ENCODE data around the gene STPG4.
A peak's percentile ranks its signal among the peaks of the same experiment; 100 is the strongest.

STPG4 gene

DNA sequence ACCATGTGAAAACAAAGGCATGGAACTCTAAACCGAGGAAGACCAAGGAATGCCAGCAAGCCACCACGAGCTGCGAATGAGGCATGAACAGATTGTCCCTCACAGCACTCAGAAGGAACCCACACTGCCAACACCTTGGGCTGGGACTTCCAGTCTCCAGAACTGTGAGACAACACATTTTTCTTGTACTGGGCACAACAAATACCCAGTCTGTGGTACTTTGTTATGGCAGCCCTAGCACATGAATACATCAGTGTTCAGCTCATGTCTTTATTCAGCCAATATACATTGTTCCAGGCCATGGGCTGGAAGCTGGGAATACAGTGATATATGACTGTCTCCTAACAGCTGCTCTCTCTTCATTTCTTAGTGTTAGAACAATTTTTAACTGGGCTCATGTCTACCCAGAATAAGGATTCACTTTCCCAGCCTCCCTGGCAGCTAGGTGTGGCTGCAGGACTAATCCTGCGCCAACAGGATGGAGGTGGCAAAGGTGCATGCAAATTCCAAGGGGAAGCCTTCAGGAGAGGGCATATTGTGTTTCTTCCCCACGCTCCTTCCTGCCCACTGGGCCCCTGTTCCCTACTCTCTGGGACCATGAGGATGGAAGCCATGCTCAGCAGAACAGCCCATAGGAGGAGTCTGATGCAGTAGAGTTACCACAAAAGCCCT lies 59.6 kb downstream of the STPG4 start:
- H3K9ac ChIP-seq (ENCODE audit: low read length) = no peak overlapping the region
- H3K4me1 ChIP-seq (ENCODE audit: control insufficient read depth, insufficient read depth, low read depth, low read length) = no peaks in the 10 kb centered on the region
- H3K14ac ChIP-seq (ENCODE audit: low read length in 2 of 2) = no peak overlapping the region
- no peak overlapping the region for H4K91ac ChIP-seq (ENCODE audit: low read length)
- no peak overlapping the region for H2BK12ac ChIP-seq (ENCODE audit: low read length in 2 of 2)
- no peaks in the 10 kb centered on the region for H3K9me3 ChIP-seq (ENCODE audit: control insufficient read depth, low read length)
- no peak overlapping the region for H3K4me2 ChIP-seq (ENCODE audit: low read length, poor library complexity, severe bottlenecking)
- 98% methylated on average over 5 of the region's 5 CpGs for WGBS
- DNase-seq = no peak
- H3K27me3 ChIP-seq (ENCODE audit: control insufficient read depth in 1 of 2, insufficient read depth in 1 of 2, low read length in 2 of 2) = no peaks in the 10 kb centered on the region
- no peak overlapping the region for H2AFZ ChIP-seq (ENCODE audit: low read depth, low read length)
- no peaks in the 10 kb centered on the region for H3K79me1 ChIP-seq (replicated peaks; ENCODE audit: low read length, poor library complexity, severe bottlenecking)
- H2BK15ac ChIP-seq (ENCODE audit: low read depth, poor library complexity, severe bottlenecking) = peak overlapping the region; percentile 61
- no peak overlapping the region for H3K4me3 ChIP-seq (ENCODE audit: insufficient read depth in 1 of 2, low read depth in 1 of 2, low read length in 2 of 2)
- no peak overlapping the region for H3K27ac ChIP-seq (ENCODE audit: low read length, poor library complexity, severe bottlenecking)
- H4K8ac ChIP-seq (ENCODE audit: low read length) = no peak overlapping the region
- no peak overlapping the region for H2AK5ac ChIP-seq (ENCODE audit: low read length, severe bottlenecking)
- no peak overlapping the region for H2BK120ac ChIP-seq (ENCODE audit: low read depth, low read length)
- H3K18ac ChIP-seq (ENCODE audit: low read depth in 1 of 2, low read length in 2 of 2) = no peak overlapping the region
- H3K36me3 ChIP-seq (ENCODE audit: control insufficient read depth in 1 of 2, insufficient read depth in 2 of 2, low read depth in 1 of 2, low read length in 2 of 2) = no peaks in the 10 kb centered on the region
- no peak overlapping the region for H2BK5ac ChIP-seq (ENCODE audit: low read depth, low read length, poor library complexity, severe bottlenecking)
- peak overlapping the region in 1 of 2 experiments; percentile 31 for H3K4ac ChIP-seq (ENCODE audit: low read depth in 1 of 2, low read length in 2 of 2)
- H3K23ac ChIP-seq (ENCODE audit: low read length in 2 of 2) = no peak overlapping the region

DNA sequence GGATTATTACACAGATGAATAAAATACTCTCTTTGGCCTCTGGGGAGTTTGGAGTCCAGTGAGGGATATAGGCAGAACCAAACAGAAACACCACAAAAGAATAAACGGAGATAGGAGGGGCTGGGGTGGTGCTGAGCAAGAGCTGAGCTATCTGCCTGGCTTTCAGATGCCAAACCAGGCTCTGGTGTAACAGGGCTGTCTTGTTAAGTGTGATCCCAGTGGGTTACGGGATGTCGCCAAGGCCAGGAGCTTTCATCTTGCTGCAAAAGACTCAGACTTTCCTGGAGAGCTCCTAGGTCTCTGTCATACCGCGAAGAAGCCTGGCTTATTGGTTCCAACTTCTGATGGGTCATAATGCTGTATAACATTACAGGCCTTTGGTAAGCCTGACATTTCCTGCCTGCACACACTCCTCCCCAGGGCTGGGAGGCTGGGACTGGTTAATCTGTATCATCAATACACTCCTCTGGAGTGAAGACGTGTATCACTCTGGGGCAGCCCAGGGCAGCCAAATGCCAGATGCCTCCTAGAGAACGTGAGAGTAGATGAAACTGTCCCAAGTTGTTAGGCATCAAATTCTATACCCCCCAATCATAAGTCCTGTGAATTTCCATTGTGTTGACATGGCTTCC lies 60.5 kb downstream of the STPG4 start:
- no peak overlapping the region for H3K14ac ChIP-seq (ENCODE audit: low read length in 2 of 2)
- peak overlapping the region in 1 of 2 experiments; percentile 67 for H2BK12ac ChIP-seq (ENCODE audit: low read length in 2 of 2)
- H3K36me3 ChIP-seq (ENCODE audit: control insufficient read depth in 1 of 2, insufficient read depth in 2 of 2, low read depth in 1 of 2, low read length in 2 of 2) = no peaks in the 10 kb centered on the region
- H2BK5ac ChIP-seq (ENCODE audit: low read depth, low read length, poor library complexity, severe bottlenecking) = no peak overlapping the region
- no peaks in the 10 kb centered on the region for H3K4me1 ChIP-seq (ENCODE audit: control insufficient read depth, insufficient read depth, low read depth, low read length)
- no peaks in the 10 kb centered on the region for H3K9me3 ChIP-seq (ENCODE audit: control insufficient read depth, low read length)
- peak; percentile 55 for DNase-seq
- H2BK120ac ChIP-seq (ENCODE audit: low read depth, low read length) = no peak overlapping the region
- H3K4me2 ChIP-seq (ENCODE audit: low read length, poor library complexity, severe bottlenecking) = no peak overlapping the region
- peak overlapping the region; percentile 64 for H4K8ac ChIP-seq (ENCODE audit: low read length)
- H3K79me1 ChIP-seq (replicated peaks; ENCODE audit: low read length, poor library complexity, severe bottlenecking) = no peaks in the 10 kb centered on the region
- no peak overlapping the region for H2BK15ac ChIP-seq (ENCODE audit: low read depth, poor library complexity, severe bottlenecking)
- 82% methylated on average over 7 of the region's 7 CpGs for WGBS
- H3K9ac ChIP-seq (ENCODE audit: low read length) = peak overlapping the region; percentile 27
- H3K23ac ChIP-seq (ENCODE audit: low read length in 2 of 2) = no peak overlapping the region
- H3K4ac ChIP-seq (ENCODE audit: low read depth in 1 of 2, low read length in 2 of 2) = no peak overlapping the region
- no peak overlapping the region for H3K27ac ChIP-seq (ENCODE audit: low read length, poor library complexity, severe bottlenecking)
- H2AK5ac ChIP-seq (ENCODE audit: low read length, severe bottlenecking) = no peak overlapping the region
- no peaks in the 10 kb centered on the region for H3K27me3 ChIP-seq (ENCODE audit: control insufficient read depth in 1 of 2, insufficient read depth in 1 of 2, low read length in 2 of 2)
- H3K18ac ChIP-seq (ENCODE audit: low read depth in 1 of 2, low read length in 2 of 2) = no peak overlapping the region
- no peak overlapping the region for H3K4me3 ChIP-seq (ENCODE audit: insufficient read depth in 1 of 2, low read depth in 1 of 2, low read length in 2 of 2)
- no peak overlapping the region for H2AFZ ChIP-seq (ENCODE audit: low read depth, low read length)
- H4K91ac ChIP-seq (ENCODE audit: low read length) = no peak overlapping the region

DNA sequence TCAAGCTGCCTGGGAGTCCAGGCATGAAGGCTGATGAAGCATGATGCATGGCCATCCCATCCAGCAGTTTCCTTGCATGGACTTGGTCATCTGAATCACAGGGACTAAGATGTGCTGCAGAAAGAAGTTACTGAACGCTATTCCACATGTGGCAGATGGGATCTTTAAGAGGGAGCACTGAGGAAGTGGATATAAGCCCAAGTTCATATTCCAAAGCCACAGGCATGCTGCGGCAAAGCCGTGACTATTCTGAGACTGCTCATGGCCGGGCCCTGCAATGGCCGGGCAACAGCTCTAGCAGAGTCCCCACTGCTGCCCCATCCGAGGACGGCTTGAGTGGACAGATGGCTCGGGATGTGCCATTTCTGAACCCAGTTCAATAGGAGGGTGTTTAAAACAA lies 61.5 kb downstream of the STPG4 start:
- Histone ChIP-seq H3K9me3 (ENCODE audit: control insufficient read depth, low read length) (no peaks in the 10 kb centered on the region), H3K79me1 (replicated peaks; ENCODE audit: low read length, poor library complexity, severe bottlenecking) (no peaks in the 10 kb centered on the region), H2BK15ac (ENCODE audit: low read depth, poor library complexity, severe bottlenecking) (peak overlapping the region; percentile 56), H3K14ac (ENCODE audit: low read length in 2 of 2) (peak overlapping the region in 1 of 2 experiments; percentile 18), H3K4me1 (ENCODE audit: control insufficient read depth, insufficient read depth, low read depth, low read length) (peaks cover 7% of the 10 kb centered on the region), H2BK5ac (ENCODE audit: low read depth, low read length, poor library complexity, severe bottlenecking) (no peak overlapping the region), H3K18ac (ENCODE audit: low read depth in 1 of 2, low read length in 2 of 2) (no peak overlapping the region), H2AK5ac (ENCODE audit: low read length, severe bottlenecking) (no peak overlapping the region), H2BK120ac (ENCODE audit: low read depth, low read length) (no peak overlapping the region), H2AFZ (ENCODE audit: low read depth, low read length) (no peak overlapping the region), H3K27me3 (ENCODE audit: control insufficient read depth in 1 of 2, insufficient read depth in 1 of 2, low read length in 2 of 2) (no peaks in the 10 kb centered on the region), H3K27ac (ENCODE audit: low read length, poor library complexity, severe bottlenecking) (no peak overlapping the region), H3K4ac (ENCODE audit: low read depth in 1 of 2, low read length in 2 of 2) (no peak overlapping the region), H3K9ac (ENCODE audit: low read length) (no peak overlapping the region), H3K36me3 (ENCODE audit: control insufficient read depth in 1 of 2, insufficient read depth in 2 of 2, low read depth in 1 of 2, low read length in 2 of 2) (no peaks in the 10 kb centered on the region), H4K91ac (ENCODE audit: low read length) (no peak overlapping the region), H3K23ac (ENCODE audit: low read length in 2 of 2) (no peak overlapping the region), H3K4me2 (ENCODE audit: low read length, poor library complexity, severe bottlenecking) (no peak overlapping the region), H3K4me3 (ENCODE audit: insufficient read depth in 1 of 2, low read depth in 1 of 2, low read length in 2 of 2) (no peak overlapping the region), H2BK12ac (ENCODE audit: low read length in 2 of 2) (no peak overlapping the region), H4K8ac (ENCODE audit: low read length) (no peak overlapping the region)
- 96% methylated on average over 8 of the region's 8 CpGs for WGBS
- DNase-seq = no peak

DNA sequence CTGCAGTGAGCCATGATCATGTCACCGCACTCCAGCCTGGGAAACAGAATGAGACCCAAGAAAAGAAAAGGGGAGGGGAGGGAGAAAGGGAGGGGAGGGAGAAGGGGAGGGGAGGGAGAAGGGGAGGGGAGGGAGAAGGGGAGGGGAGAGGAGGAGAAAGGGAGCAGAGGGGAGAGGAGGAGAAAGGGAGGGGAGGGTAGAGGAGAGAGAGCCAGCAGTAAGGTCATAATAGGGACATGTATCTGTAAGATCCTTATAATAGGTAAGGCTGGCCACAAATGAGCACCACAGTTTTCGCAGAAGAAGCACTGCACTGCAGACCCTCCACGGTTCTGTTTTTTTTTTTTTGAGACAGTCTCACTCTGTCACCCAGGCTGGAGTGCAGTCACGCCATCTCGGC lies 62.6 kb downstream of the STPG4 start:
- Histone ChIP-seq H3K14ac (ENCODE audit: low read length in 2 of 2) (no peak overlapping the region), H3K18ac (ENCODE audit: low read depth in 1 of 2, low read length in 2 of 2) (no peak overlapping the region), H2AFZ (ENCODE audit: low read depth, low read length) (no peak overlapping the region), H3K4me3 (ENCODE audit: insufficient read depth in 1 of 2, low read depth in 1 of 2, low read length in 2 of 2) (no peak overlapping the region), H2BK5ac (ENCODE audit: low read depth, low read length, poor library complexity, severe bottlenecking) (no peak overlapping the region), H2AK5ac (ENCODE audit: low read length, severe bottlenecking) (no peak overlapping the region), H3K4ac (ENCODE audit: low read depth in 1 of 2, low read length in 2 of 2) (no peak overlapping the region), H3K23ac (ENCODE audit: low read length in 2 of 2) (no peak overlapping the region), H3K36me3 (ENCODE audit: control insufficient read depth in 1 of 2, insufficient read depth in 2 of 2, low read depth in 1 of 2, low read length in 2 of 2) (no peaks in the 10 kb centered on the region), H3K27ac (ENCODE audit: low read length, poor library complexity, severe bottlenecking) (no peak overlapping the region), H4K91ac (ENCODE audit: low read length) (no peak overlapping the region), H4K8ac (ENCODE audit: low read length) (no peak overlapping the region), H3K4me2 (ENCODE audit: low read length, poor library complexity, severe bottlenecking) (no peak overlapping the region), H3K27me3 (ENCODE audit: control insufficient read depth in 1 of 2, insufficient read depth in 1 of 2, low read length in 2 of 2) (no peaks in the 10 kb centered on the region), H2BK120ac (ENCODE audit: low read depth, low read length) (no peak overlapping the region), H2BK12ac (ENCODE audit: low read length in 2 of 2) (no peak overlapping the region), H3K79me1 (replicated peaks; ENCODE audit: low read length, poor library complexity, severe bottlenecking) (no peaks in the 10 kb centered on the region), H3K9me3 (ENCODE audit: control insufficient read depth, low read length) (no peaks in the 10 kb centered on the region), H2BK15ac (ENCODE audit: low read depth, poor library complexity, severe bottlenecking) (no peak overlapping the region), H3K9ac (ENCODE audit: low read length) (no peak overlapping the region), H3K4me1 (ENCODE audit: control insufficient read depth, insufficient read depth, low read depth, low read length) (peaks cover 7% of the 10 kb centered on the region)
- 89% methylated on average over 5 of the region's 5 CpGs for WGBS
- no peak for DNase-seq
